ENCODE data around the gene IFNW1.

Gene IFNW1

DNA sequence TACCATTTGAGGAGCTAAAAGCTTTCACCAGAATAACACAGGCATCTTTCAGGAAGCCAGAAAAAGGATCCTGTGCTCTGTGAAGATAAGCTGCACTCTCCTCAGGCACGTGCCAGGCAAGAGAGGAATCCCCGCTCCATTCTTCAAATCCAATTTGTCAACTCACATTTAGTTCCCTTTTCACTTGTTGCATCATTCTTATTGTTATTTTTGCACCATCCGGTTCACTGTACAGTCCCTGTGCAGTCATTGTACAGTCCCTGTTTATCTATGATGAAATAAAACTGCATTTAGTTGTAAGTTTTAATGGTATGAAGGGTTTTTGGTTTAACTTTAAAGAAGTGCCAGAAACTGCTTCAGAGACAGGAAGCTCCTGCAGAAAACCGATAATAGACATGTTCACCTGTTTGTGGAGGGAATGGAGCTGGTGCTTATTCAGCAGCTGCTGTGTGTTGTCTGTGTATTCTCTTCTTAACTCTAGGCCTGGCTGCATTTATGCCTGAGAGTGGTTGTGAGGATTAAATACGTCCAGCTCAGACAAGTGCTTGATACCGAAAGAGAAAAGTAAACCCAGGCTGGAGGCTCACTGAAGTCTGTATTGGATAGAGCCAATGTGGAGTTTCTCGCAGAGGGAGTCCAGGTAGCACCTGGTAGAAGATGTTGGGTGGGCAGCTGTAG is 22.4 kb downstream of the IFNW1 start:
- H3K27me3 ChIP-seq (ENCODE audit: insufficient read depth, poor library complexity, severe bottlenecking), result no peaks in the 10 kb centered on the region
- DNase-seq (ENCODE audit: low read depth in 1 of 2, low spot score in 1 of 2), result peak; percentile 62 to 63
- peak; percentile 57; the same call in 1 of the 2 replicates for TF ChIP-seq POLR2AphosphoS5 (IDR thresholded peaks at IDR 0.05; ENCODE audit: low read depth)
- no peak for TF ChIP-seq SPI1 (IDR thresholded peaks at IDR 0.05; ENCODE audit: borderline replicate concordance, low read depth)
- no peak overlapping the region for H3K4me3 ChIP-seq (replicated peaks; ENCODE audit: insufficient read depth, low read length)
- peak overlapping the region; percentile 43 for H3K27ac ChIP-seq (replicated peaks)

DNA sequence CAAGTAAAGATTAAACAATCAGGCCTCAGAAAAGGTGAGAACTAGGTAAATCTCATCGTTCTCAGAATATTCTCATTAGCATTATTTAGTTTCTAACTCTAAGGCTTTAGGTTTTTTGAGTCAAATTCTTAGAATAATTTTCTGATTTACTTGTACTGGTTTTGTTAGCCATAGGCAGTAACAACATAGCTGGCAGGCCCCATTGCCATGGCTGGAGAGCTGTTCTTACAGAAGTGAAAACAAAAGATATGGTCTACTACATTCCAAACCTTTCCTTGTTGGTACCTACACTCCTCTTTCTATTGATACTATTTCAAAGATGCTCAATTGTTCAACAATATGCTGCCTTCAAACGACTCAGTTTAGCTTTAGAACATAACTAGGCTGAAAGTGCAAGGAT is 27.3 kb downstream of the IFNW1 start:
- Histone ChIP-seq H3K4me3 (replicated peaks; ENCODE audit: insufficient read depth, low read length) (no peak overlapping the region), H3K27me3 (ENCODE audit: insufficient read depth, poor library complexity, severe bottlenecking) (no peaks in the 10 kb centered on the region), H3K27ac (replicated peaks) (no peak overlapping the region)
- TF ChIP-seq GABPA (IDR thresholded peaks at IDR 0.05; ENCODE audit: low read depth), result no peak
- TF ChIP-seq POLR2AphosphoS5 (IDR thresholded peaks at IDR 0.05; ENCODE audit: low read depth), result no peak
- TF ChIP-seq, protein P1, sequence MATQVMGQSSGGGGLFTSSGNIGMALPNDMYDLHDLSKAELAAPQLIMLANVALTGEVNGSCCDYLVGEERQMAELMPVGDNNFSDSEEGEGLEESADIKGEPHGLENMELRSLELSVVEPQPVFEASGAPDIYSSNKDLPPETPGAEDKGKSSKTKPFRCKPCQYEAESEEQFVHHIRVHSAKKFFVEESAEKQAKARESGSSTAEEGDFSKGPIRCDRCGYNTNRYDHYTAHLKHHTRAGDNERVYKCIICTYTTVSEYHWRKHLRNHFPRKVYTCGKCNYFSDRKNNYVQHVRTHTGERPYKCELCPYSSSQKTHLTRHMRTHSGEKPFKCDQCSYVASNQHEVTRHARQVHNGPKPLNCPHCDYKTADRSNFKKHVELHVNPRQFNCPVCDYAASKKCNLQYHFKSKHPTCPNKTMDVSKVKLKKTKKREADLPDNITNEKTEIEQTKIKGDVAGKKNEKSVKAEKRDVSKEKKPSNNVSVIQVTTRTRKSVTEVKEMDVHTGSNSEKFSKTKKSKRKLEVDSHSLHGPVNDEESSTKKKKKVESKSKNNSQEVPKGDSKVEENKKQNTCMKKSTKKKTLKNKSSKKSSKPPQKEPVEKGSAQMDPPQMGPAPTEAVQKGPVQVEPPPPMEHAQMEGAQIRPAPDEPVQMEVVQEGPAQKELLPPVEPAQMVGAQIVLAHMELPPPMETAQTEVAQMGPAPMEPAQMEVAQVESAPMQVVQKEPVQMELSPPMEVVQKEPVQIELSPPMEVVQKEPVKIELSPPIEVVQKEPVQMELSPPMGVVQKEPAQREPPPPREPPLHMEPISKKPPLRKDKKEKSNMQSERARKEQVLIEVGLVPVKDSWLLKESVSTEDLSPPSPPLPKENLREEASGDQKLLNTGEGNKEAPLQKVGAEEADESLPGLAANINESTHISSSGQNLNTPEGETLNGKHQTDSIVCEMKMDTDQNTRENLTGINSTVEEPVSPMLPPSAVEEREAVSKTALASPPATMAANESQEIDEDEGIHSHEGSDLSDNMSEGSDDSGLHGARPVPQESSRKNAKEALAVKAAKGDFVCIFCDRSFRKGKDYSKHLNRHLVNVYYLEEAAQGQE (IDR thresholded peaks at IDR 0.05; ENCODE audit: insufficient replicate concordance, low read depth), result no peak
- TF ChIP-seq, protein P2, sequence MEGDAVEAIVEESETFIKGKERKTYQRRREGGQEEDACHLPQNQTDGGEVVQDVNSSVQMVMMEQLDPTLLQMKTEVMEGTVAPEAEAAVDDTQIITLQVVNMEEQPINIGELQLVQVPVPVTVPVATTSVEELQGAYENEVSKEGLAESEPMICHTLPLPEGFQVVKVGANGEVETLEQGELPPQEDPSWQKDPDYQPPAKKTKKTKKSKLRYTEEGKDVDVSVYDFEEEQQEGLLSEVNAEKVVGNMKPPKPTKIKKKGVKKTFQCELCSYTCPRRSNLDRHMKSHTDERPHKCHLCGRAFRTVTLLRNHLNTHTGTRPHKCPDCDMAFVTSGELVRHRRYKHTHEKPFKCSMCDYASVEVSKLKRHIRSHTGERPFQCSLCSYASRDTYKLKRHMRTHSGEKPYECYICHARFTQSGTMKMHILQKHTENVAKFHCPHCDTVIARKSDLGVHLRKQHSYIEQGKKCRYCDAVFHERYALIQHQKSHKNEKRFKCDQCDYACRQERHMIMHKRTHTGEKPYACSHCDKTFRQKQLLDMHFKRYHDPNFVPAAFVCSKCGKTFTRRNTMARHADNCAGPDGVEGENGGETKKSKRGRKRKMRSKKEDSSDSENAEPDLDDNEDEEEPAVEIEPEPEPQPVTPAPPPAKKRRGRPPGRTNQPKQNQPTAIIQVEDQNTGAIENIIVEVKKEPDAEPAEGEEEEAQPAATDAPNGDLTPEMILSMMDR (IDR thresholded peaks at IDR 0.05; ENCODE audit: insufficient read depth, low read length), result no peak
- no peak for TF ChIP-seq SPI1 (IDR thresholded peaks at IDR 0.05; ENCODE audit: borderline replicate concordance, low read depth)
- DNase-seq (ENCODE audit: low read depth in 1 of 2, low spot score in 1 of 2), result no peak

DNA sequence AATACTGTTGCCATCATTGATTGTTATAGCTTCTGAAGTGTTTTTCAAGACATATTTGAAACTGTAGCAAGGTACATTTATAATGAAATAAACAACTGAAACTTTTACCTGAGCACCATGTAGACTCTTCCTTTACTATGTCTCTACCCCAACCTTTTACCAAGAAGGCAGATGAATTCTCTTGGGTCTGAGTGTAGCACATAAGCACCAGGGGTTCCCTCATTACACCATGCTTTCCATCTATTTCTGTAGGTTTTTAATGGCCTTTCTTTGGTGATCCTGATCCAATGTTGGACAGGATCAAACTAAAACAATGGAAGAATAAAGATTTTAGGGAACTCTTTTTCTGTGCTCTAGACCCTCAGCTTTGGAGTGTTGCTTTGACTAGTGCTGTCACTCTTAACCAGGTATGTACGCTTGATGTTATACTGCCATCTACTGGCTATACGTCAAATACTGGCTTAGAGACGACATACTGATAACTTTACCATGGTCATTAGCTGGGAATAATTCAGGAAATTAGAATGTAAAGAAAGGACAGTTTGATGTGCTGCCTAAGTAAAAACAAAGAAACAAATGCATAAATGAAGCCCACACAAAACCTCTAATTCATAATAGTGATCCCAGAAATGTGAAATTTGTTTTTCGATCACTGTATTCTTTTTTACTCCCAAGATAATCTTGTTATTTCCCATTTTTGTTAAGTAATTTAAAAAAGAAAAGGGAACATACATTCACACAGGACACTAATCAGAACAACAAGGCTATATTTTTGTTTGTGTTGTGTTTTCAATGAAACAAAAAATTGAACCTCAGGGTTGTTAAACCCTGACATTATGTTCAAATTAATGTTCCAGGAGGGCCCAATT is 30.7 kb downstream of the IFNW1 start:
- no peak overlapping the region for H3K27ac ChIP-seq (replicated peaks)
- TF ChIP-seq, protein P1 (IDR thresholded peaks at IDR 0.05; ENCODE audit: insufficient replicate concordance, low read depth), result no peak
- TF ChIP-seq POLR2AphosphoS5 (IDR thresholded peaks at IDR 0.05; ENCODE audit: low read depth) (no peak), SPI1 (IDR thresholded peaks at IDR 0.05; ENCODE audit: borderline replicate concordance, low read depth) (no peak), GABPA (IDR thresholded peaks at IDR 0.05; ENCODE audit: low read depth) (no peak)
- TF ChIP-seq, protein P2 (IDR thresholded peaks at IDR 0.05; ENCODE audit: insufficient read depth, low read length), result peak; percentile 39
- DNase-seq (ENCODE audit: low read depth in 1 of 2, low spot score in 1 of 2), result peak; percentile 20 to 31
- no peaks in the 10 kb centered on the region for H3K27me3 ChIP-seq (ENCODE audit: insufficient read depth, poor library complexity, severe bottlenecking)
- no peak overlapping the region for H3K4me3 ChIP-seq (replicated peaks; ENCODE audit: insufficient read depth, low read length)

DNA sequence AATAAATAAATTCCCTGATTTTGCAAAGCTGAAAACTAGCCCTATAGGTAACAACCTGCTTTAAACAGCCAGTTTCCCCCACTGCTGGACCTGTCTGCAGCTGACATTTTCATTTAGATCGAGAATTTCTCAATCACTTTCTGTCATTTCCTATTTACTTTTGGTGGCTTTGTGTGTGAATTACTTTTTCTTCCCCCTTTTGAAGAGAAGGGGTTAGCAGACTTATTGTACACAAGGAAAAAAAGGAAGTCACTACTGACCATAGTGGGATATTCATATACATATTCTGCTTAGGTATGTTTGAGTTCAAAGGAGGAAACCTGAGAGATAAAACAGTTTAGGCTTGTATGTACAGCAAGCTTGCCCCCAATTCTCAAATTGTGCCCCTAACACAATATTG is 36.8 kb downstream of the IFNW1 start:
- DNase-seq (ENCODE audit: low read depth in 1 of 2, low spot score in 1 of 2), result no peak
- peak overlapping the region; percentile 54 for H3K27ac ChIP-seq (replicated peaks)
- TF ChIP-seq POLR2AphosphoS5 (IDR thresholded peaks at IDR 0.05; ENCODE audit: low read depth) (no peak), SPI1 (IDR thresholded peaks at IDR 0.05; ENCODE audit: borderline replicate concordance, low read depth) (peak; percentile 86)
- no peak overlapping the region for H3K4me3 ChIP-seq (replicated peaks; ENCODE audit: insufficient read depth, low read length)
- H3K27me3 ChIP-seq (ENCODE audit: insufficient read depth, poor library complexity, severe bottlenecking), result no peaks in the 10 kb centered on the region

All from HL-60 (cell line).